Chondrocyte (in vitro differentiated cells): ENCODE results near the gene DENND5A. TPM values are rescaled to one million over a fixed set of nuclear protein-coding genes. Genes with fewer than 3 reads are reported as not detected.
"Not testable (repeated sequence)": the region's sequence is repeated elsewhere in the genome, so short reads cannot be mapped to it uniquely, and the experiment has no call there.

Experiments used
- DNase-seq: peaks from one replicate; pipeline ENCODE4 v3.0.0; 2021; ENCODE audit warnings: mixed read lengths, low spot score
- H3K27ac Mint-ChIP-seq: one replicate; pipeline ENCODE4 v1.8.0; 2021; ENCODE audit warnings: mild to moderate bottlenecking, moderate library complexity, mixed read lengths; ENCODE audit not compliant: unreplicated experiment
- H3K27me3 Mint-ChIP-seq: 2 replicates; pipeline ENCODE4 v1.8.0; 2021; ENCODE audit warnings: low read depth, mixed read lengths
- H3K36me3 Mint-ChIP-seq: 2 replicates; pipeline ENCODE4 v1.8.0; 2021; ENCODE audit warnings: low read depth, mixed read lengths
- H3K4me1 Mint-ChIP-seq: 2 replicates; pipeline ENCODE4 v1.8.0; 2021; ENCODE audit warnings: low read depth, mild to moderate bottlenecking, mixed read lengths
- H3K4me3 Mint-ChIP-seq: one replicate; pipeline ENCODE4 v1.8.0; 2021; ENCODE audit warnings: mild to moderate bottlenecking, moderate library complexity, mixed read lengths; ENCODE audit not compliant: unreplicated experiment
- H3K9me3 Mint-ChIP-seq: 2 replicates; pipeline ENCODE4 v1.8.0; 2021; ENCODE audit warnings: low read depth, mixed read lengths
- total RNA-seq: library from RNA; stranded (reverse); gene quantifications from 3 replicates; pipeline ENCODE4 v1.2.1, GENCODE V29; 2021
- TF ChIP-seq, protein P1 (sequence below): fragments of 200-600 bp; sonication (generic); IDR thresholded peaks from 2 replicates; pipeline ENCODE4 v1.5.0; 2021; ENCODE audit warnings: antibody characterized with exemption, mild to moderate bottlenecking, moderate library complexity

The DENND5A gene
- total RNA-seq, 1 donor from 2014 or later = 111 TPM

DNA sequence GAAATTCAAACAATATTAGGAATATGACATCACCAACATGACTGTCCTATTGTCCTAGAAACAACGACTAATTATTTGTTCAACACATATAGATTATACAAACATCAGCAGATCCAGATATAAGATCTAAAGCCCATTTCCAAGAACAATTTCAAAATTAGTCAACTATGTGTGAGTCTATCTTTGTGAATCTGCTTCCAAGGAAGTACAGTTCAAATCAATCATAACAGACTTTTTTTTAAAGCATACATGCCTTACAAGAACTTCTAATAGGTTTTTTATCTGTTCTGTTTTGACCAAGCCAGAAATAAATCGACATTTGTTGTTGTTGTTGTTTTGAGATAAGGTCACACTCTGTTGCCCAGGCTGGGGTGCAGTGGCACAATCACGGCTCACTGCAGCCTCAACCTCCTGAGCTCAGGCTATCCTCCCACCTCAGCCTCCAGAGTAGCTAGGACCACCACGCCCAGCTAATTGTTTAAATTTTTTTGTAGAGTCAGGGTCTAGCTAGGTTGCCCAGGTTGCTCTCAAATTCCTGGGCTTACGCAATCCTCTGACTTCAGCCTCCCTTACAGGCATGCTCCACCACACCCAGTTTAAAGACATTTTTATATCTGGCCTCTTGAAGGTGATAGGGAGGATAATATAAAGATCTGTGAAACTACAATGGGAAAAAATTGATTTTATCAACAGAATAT lies 54.8 kb downstream of the DENND5A start:
- no peak overlapping the region for H3K4me3 Mint-ChIP-seq
- peaks cover 72% of the 10 kb centered on the region for H3K4me1 Mint-ChIP-seq
- no peaks in the 10 kb centered on the region for H3K9me3 Mint-ChIP-seq
- no peaks in the 10 kb centered on the region for H3K27me3 Mint-ChIP-seq
- no peak for DNase-seq
- H3K36me3 Mint-ChIP-seq = no peaks in the 10 kb centered on the region
- H3K27ac Mint-ChIP-seq = no peak overlapping the region
- TF ChIP-seq, protein P1, sequence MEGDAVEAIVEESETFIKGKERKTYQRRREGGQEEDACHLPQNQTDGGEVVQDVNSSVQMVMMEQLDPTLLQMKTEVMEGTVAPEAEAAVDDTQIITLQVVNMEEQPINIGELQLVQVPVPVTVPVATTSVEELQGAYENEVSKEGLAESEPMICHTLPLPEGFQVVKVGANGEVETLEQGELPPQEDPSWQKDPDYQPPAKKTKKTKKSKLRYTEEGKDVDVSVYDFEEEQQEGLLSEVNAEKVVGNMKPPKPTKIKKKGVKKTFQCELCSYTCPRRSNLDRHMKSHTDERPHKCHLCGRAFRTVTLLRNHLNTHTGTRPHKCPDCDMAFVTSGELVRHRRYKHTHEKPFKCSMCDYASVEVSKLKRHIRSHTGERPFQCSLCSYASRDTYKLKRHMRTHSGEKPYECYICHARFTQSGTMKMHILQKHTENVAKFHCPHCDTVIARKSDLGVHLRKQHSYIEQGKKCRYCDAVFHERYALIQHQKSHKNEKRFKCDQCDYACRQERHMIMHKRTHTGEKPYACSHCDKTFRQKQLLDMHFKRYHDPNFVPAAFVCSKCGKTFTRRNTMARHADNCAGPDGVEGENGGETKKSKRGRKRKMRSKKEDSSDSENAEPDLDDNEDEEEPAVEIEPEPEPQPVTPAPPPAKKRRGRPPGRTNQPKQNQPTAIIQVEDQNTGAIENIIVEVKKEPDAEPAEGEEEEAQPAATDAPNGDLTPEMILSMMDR = no peak

DNA sequence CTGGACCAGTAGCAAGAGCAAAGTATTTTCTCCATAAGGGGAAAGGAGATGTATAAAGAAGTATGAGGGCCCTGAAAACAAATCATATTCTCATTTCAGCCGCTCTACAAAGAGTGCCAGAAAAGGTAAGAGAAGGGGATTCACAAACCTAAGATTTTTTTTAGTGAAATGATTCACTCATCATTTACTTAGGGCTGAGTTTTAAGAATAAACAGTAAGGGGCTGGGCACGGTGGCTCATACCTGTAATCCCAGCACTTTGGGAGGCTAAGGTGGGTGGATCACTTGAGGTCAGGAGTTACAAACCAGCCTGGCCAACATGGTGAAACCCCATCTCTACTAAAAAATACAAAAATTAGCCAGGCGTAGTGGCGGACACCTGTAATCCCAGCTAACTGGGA lies 55.5 kb downstream of the DENND5A start:
- not testable (repeated sequence) for H3K9me3 Mint-ChIP-seq, H3K36me3 Mint-ChIP-seq, DNase-seq, H3K27me3 Mint-ChIP-seq, H3K27ac Mint-ChIP-seq, H3K4me3 Mint-ChIP-seq
- H3K4me1 Mint-ChIP-seq = peaks cover 66% of the 10 kb centered on the region

DNA sequence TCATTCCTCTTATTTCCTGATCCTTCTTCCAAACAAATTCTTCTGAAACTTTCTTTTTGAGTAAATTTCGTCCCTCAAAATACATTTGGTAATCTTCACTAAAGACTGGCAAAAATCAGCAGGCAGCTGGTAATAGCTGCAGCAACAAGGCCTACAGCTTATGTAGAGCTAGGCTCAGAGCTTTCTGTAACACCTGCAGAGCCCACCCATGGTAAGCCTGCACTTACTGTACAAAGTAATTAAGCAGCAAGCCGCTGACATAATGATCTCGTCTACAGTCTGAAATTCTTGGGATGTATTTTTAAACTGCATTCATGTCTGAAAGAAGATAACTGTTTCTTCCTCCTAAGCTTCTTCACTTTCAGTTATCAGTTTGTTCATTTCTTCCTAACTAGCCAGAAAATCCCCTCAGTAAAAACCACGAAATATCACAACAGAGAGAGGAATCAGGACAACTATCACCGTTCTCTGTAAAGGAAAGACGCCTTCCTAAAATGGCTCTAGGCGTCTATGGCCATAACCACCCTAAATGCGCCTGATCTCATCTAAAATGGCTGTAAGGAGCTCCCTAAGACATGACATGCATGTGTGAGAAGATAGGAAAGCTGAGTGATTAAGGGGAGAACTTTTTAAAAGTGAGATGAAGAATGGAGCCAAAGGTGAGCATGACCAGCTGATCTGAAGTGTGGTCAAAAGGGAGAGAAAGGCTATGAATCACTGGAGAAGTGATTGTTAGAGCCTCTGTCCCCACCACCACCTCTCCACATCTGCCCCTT lies 56.2 kb downstream of the DENND5A start:
- no peaks in the 10 kb centered on the region for H3K27me3 Mint-ChIP-seq
- peak overlapping the region; percentile 1 for H3K27ac Mint-ChIP-seq
- DNase-seq = no peak
- H3K4me3 Mint-ChIP-seq = no peak overlapping the region
- peaks cover 59% of the 10 kb centered on the region for H3K4me1 Mint-ChIP-seq
- peaks cover under 1% of the 10 kb centered on the region for H3K36me3 Mint-ChIP-seq
- TF ChIP-seq, protein P1 = no peak
- no peaks in the 10 kb centered on the region for H3K9me3 Mint-ChIP-seq

DNA sequence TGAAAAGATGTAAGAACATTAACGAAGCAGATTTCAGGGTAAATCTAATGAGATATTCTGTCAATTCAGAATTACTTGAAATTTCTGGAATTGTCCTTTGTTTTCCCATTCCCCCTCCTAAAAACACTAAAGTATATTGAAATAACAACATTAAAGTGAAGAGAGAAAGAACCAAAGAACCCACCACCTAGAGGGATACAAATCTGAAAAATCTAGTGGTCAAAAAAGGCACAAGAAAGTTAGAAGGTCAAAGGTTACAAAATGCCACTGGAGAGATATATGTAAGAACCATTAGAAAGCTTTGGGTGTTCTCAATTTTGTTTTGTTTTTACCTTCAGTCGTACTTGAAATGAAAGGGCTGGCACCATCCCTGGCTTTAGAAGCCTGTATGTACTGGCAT lies 57.9 kb downstream of the DENND5A start:
- TF ChIP-seq, protein P1 = no peak
- no peak overlapping the region for H3K4me3 Mint-ChIP-seq
- no peaks in the 10 kb centered on the region for H3K9me3 Mint-ChIP-seq
- H3K4me1 Mint-ChIP-seq = peaks cover 59% of the 10 kb centered on the region
- H3K36me3 Mint-ChIP-seq = peaks cover 11% of the 10 kb centered on the region
- H3K27me3 Mint-ChIP-seq = no peaks in the 10 kb centered on the region
- no peak for DNase-seq
- peak overlapping the region; percentile 58 for H3K27ac Mint-ChIP-seq

DNA sequence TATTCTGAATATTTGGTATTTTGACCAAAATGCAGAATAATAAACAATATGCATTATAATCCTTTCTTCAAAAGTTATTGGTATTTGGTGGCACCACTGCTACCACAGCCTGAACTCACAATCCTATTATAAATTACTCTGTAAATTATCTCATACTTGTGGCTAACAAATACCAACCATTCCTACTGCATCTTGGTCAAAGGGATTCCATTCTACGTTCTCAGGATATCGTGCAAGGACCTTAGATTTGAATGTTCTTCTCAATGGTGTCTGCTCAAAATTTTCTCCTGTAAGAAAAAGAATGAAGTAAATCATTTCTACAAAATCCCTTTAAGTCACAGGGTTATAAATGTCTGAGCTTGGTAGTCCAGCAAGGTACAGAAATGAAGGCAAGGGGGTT lies 58.7 kb downstream of the DENND5A start:
- Mint-ChIP-seq H3K9me3 (no peaks in the 10 kb centered on the region), H3K4me3 (no peak overlapping the region), H3K27ac (peak overlapping the region; percentile 86), H3K27me3 (no peaks in the 10 kb centered on the region), H3K4me1 (peaks cover 55% of the 10 kb centered on the region), H3K36me3 (peaks cover 11% of the 10 kb centered on the region)
- TF ChIP-seq, protein P1 = no peak
- no peak for DNase-seq
